Measurements from ENCODE around the gene HAAO.
A peak's percentile ranks its signal among the peaks of the same experiment; 100 is the strongest.

HAAO gene

DNA sequence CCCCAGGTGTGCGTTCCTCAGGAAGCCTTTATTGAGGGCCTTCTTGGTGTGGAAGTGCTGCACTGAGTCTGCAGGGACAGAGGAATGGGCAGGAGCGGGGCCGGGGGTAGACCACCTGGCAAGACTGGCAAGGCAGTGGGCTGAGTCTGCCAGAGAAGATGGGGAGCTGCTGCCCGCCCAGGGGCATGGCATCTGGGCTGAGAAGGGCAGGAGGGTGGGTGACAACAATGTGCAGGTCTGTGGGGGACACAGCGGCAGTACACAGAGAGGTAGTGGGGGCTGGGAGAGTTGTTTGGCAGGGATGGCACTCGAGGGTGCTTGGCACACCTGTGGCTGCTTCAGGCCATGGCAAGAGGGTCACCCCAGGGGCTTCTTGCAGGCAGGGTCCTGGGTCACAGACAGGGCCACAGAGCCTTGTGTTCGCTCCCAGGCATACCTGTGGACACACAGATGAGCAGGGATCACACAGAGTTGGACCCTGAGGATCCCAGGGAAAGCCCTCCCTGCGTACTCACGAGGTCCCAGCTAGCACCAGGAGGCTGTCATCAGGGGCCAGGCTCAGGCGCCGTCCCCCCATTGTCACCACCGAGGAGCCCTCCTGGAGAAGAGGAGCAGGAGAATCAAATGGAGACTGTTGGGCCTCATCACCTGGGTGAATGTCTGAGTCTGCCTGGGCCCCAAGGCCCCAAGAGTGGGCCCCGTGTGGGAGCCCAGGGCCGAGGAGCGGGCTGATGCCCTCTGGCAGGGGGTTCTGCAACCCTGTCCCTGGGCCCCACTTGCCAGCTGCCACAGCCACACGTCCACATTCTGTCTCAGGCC, 25.1 kb downstream of the HAAO start:
- no peak for DNase-seq

GRCh38 chr2:42765686-42766085, 26.7 kb downstream of the HAAO start:
- DNase-seq: no peak

DNA sequence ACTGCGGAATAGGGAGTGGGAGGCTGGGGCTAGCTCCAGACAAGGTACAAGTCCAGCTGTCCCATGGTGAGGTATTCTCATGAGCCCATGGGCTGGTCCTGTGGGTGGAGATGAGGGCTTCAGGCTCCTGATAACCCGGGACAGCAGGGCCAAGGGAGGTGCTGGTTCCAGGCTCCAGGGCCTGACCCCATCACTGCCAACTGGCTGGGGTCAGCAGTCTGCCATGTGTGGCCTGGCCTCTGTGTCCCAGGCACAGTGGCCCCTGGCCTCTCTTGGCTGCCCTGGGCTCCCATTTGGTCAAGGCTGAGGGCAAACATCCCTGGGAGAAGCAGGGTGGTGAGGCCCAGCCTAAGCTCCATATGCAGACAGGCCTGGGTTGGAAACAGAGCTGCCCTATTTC, 27.5 kb downstream of the HAAO start:
- no peak for DNase-seq

DNA sequence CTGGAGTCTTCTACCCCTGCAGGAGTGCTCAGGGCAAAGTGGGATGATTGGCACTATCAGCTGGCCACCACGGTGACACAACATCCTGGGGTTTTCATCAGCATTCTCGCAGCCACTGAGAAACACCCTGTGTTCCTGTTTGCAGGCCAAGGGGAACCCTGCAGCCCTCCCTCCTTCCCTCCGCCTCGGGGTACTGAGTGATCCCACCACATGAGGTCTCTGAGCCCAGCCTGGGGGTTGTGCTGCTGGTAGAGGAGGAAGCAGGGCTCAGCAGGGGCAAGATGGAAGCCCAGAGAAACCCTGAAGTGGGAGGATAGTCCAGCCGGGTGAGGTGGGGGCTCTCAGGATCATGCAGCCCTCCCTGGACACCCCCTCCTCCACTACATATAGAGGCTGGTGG, 28.3 kb downstream of the HAAO start, which contains the start of gene OXER1:
TSS of gene OXER1 (minus strand) at position 40 of the 400 bp plus-strand sequence. CDS start 73 bp downstream, outside the sequence.
- DNase-seq: peak; percentile 71

DNA sequence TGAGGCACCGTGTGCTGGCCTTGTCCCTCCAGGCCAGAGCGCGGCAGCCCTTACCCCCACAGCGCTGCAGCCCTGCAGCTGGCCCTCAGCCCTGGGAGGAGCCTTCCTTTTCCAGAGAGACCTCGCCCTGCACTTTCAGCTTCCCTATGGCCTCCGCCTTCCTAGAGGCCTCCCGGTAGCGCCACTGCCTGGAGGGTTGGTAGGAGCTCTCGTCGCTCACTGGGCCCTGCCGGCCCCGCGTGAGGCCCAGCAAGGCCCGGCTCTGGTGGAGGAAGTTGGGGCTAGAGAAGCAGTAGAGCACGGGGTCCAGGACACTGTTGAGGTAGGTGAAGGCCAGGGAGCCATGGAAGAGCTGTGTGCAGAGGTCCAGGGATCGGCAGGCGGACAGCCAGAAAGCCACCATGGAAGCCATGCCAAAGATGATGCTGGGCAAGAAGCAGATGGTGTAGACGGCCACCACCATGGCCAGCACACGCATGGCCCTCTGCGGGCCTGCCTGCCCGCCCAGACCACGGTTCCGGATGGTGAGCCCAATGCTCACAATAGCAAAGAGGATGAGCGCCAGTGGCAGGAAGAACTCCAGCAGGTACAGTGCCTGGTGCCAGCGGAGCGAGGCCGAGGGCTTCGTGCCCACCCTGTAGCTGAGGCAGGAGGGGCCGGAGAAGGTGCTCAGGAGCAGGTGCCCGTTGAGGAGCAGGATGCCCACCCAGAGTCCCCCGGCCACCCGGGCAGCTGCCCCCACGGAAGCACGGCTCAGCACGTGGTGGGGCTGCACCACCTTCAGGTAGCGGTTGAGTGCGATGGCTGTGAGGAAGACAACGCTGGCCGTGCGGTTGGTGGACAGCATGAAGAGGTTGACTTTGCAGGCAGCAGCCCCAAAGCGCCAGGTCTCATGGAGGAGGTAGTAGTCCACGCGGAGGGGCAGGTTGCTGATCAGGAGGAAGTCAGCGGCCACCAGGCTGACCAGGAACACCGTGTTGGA, 29.3 kb downstream of the HAAO start:
- DNase-seq: no peak

DNA sequence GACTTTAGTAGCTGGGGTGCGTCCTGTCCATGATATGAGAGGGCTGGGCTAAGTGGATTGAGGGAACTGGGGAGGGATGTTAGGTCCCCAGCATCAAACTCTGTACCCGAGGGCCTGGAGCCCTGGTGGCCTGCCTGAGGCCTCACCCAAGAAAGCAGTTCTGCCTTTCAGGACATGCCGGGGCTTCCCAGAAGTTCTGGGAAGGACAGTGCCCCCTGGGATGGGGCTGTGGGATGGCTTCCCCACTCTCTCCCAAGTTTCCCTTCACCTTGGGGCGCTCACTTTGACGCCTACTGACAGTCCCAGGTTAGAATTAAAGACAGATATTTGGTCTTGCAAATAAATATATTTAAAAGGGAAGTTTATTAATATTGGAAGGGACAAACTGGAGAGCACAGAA, 30.2 kb downstream of the HAAO start:
- DNase-seq: no peak

DNA sequence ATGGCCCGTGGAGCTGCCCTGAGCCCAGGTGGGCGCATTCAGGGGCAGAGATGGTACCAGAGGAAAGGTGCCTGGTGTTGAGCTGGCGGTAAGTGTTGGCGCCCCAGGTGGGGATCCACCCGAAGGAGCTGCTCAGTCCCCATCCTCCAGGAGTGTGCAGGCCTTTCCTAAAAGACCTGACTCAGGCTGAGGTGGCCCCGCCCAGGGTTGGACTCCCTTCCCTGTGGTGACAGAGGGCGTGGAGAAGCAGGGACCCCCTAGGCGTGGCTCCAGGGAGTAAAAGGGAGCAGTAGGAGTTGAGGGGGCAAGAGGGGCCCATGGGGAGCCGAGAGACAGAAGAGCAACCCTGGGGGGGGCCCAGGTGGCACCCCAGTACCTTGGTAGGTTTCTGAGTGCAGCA, 30.8 kb downstream of the HAAO start:
- no peak for DNase-seq

DNA sequence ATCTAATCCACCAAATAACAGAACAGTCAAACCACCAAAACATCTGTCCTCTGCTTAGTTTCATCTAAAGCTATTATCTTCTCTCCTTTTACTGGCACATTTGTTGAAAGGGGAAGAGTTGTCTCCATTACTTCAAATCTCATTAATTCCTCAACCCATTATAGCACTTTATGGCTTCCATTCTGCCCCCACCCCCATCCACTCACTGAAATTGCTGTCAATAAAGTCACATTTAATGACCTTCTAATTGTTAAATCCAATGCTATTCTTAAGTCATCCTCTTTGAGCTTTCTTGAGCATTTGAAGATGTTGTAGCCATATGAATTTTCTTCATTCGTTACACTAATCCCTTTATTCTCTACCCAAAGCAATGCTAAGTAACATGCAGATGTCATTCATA, 33.6 kb downstream of the HAAO start:
- no peak for DNase-seq

DNA sequence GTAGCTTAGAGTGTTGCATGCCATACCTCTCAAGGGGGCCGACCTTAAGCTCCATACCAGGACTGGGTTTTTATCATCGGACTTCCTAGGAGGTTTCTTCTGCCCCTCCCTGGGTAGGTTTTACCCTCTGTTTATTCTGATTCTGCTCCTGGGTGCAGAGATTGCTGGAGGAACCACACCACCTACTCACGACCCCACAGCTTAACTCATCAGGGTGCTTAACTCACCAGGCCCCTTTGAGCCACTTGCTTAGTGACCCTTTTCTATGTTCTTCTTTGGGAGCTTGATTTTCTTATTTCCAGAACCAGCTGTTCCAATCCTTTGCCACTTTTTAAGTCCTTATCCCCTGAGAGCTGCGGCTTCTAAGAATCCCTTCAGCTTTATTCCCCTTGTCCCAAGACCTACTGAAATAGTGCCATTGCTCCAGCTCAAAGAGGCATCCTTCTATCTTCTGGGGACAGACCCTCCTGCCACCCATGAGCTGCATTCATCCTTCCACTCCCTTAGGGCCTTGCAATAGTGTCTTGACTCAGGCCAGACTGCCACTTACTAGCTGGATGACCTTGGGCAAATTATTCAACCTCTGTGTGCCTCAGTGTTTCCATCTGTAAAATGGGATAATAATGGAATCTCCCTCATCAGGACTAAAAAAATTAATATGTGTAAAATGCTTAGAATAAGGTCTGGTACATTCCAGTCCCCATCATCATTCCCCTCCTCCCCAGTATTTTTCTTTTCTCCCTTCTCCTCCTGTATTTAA, 34.2 kb downstream of the HAAO start:
- no peak for DNase-seq

- DNase-seq: no peak
Observed at GRCh38 chr2:42756966-42757513, 35.3 kb downstream of the HAAO start.

DNA sequence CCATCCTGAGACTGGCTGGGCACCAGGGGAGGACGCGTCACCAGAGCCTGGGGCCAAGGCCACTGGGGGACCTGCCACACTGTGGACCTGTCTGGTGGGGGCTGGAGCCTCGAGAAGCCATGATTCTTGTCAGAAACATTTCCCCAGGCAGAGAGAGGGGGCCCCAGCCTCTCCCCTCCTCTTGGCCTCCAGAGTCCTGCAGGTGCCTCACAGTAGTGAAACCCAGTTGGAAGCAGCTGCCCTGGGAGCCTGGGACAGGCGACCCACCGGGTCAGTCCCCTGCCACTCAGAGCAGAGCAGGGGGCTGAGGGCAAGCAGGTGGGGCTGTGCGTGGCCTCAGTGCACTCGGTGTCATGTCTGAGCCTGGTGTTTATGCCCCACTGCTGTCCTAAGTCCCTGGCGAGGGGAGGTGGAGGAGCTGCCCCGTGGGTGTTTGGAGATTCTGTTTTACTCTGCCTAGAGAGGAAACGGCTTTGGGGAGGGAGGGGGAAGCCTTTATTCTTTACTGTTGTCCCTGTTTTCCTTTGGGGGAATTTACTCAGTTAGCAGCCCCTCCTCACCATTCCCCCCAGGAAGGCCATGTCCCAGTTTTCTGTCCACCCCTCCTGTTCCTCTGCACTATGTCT, 36.1 kb downstream of the HAAO start:
- no peak for DNase-seq

DNA sequence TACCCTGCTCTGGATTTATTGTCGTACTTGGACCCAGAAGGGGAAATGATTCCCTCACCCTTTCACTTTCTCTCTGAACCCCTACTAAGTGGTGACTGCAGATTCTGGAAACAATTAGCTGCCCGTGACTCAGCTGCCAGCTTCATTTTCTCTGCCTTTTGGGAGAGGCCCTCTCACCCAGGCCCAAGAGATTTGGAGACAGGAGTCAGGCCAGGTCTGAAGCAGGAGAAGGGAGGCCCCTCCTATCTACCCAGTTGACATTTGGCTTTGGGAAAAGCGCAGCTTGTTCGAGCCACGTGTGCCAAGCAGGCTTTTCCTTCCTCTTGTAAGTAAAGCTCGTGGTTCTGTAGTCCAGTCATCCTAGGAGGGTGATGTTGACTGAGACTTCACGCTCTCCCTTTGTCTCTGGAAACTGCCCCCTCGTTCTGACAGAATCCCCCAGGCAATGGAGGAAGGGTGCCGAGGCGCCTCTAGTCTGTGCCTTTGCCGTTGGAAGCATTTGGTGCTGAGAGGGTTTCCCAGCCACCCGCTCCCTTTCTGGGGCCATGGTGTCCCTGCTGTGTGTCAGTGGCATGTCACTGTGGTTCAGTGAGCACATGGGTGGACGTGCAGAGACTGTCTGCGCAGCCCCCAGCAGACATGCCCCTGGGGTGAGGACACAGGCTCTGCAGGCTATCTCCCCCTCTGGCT, 37.0 kb downstream of the HAAO start:
- DNase-seq: no peak

- DNase-seq: no peak
Observed at GRCh38 chr2:42754776-42755140, 37.6 kb downstream of the HAAO start.

DNA sequence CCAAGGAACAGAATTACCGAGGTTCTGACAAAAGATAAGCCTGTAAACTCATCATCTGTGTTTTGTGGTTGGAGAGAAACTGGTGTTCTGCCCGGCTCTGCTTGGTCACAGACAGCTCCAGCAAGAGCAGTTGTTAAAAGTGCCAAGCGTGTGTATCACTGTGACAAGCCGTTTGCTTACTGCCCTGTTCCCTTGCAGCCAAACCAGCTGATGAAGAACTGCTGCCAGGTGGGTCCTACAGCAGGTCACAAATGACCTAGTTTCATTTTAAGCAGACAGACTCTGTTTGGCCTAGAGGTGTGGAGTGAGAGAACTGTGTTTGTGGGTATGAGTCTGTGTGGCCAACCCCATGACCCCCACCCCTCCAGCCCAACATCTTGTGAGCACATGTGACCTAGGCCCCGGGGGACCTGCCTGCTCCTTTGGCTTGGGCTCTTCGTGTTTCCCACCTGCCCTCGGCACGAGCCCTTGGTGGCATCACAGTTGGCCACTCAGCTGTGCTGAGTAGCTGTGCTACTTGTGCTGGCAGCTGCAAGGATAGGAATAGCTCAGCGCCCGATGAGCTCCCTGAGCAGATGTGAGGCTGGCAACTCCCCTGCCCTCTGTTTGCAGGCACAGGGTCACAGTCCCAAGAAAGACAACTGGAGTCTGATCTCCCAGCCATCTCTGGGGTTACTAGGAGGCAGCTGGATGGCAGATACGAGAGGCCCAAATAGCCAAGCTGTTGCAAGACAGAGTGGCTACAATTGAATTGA, 38.2 kb downstream of the HAAO start:
- no peak for DNase-seq

GRCh38 chr2:42752816-42753813, 39.3 kb downstream of the HAAO start:
- no peak for DNase-seq

GRCh38 chr2:42752314-42752713, 40.1 kb downstream of the HAAO start:
- DNase-seq: peak; percentile 85

- DNase-seq: no peak
Observed at GRCh38 chr2:42748840-42749239, 43.5 kb downstream of the HAAO start.

- DNase-seq: no peak
Observed at GRCh38 chr2:42747422-42747821, 45.0 kb downstream of the HAAO start.

DNA sequence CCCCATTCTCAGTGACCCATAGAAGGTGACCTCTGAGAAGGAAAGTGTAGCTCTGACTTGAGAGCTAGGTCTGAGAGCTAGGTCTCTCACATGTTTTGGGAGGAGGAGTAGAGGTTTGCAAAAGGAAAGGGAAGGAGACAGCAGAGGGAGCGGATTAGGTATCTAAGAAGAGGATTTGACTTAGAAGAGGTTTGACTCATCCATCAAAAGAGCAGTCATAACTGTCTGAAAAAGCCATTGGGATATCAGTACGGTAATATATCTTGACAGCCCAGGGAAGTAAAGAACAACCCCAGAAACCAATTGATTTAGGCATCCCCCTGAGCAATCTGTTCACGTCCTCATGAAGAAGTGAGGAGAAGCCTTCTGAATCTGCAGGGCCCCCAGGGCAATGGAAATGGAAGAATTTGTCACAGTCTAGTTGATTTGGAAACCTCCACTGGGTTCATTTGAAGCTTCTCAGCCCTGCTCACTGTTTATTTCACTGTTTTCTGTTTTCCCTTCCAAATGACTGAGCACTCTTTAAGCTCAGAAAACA, 47.8 kb downstream of the HAAO start:
- DNase-seq: no peak

Data from GDM1 (cell line).